Upper lobe of right lung (tissue), 1 donor: ENCODE results near the gene DOK4. TPM values are rescaled to one million over a fixed set of nuclear protein-coding genes. Genes with fewer than 3 reads are reported as not detected.

Experiments used
- ATAC-seq: fragments of 200-7000 bp; cut with Tn5 transposase; one replicate; pipeline ENCODE4 v1.9.1; 2020; ENCODE audit warnings: mild to moderate bottlenecking, moderate library complexity
- DNase-seq: peaks from one replicate; pipeline ENCODE4 v3.0.0-alpha.2; 2020
- H3K27ac ChIP-seq: fragments of 200-600 bp; one replicate; pipeline ENCODE4 v1.8.0; 2022
- H3K27me3 ChIP-seq: fragments of 200-600 bp; one replicate; pipeline ENCODE4 v1.8.0; 2022; ENCODE audit warnings: mild to moderate bottlenecking
- H3K36me3 ChIP-seq: fragments of 200-600 bp; one replicate; pipeline ENCODE4 v1.8.0; 2022
- H3K4me1 ChIP-seq: fragments of 200-600 bp; one replicate; pipeline ENCODE4 v1.8.0; 2022
- H3K4me3 ChIP-seq: fragments of 200-600 bp; one replicate; pipeline ENCODE4 v1.8.0; 2022; ENCODE audit warnings: mild to moderate bottlenecking
- H3K9me3 ChIP-seq: fragments of 200-600 bp; one replicate; pipeline ENCODE4 v1.8.0; 2022
- intact Hi-C: fragments of 100-400 bp; cut with DNase I; formaldehyde crosslinking; loops from one replicate; pipeline ENCODE4 v1.11.0; 2022
- total RNA-seq: library from RNA; stranded (reverse); fragmentation: NEBNext Ultra II Directional; extraction: Animal tissue kit (Norgen Biotek cat#: 25700); gene quantifications from one replicate; pipeline ENCODE4 v1.2.1, GENCODE V29; 2021
- TF ChIP-seq, protein P1 (sequence below): fragments of 200-600 bp; IDR thresholded peaks from one replicate; pipeline ENCODE4 v1.8.0; 2022; ENCODE audit warnings: antibody characterized with exemption
- donor health status: DM: no; HTN: yes; CAD: no; lungs with severe emphysema.

Gene DOK4
- total RNA-seq, 1 donor from 2014 or later = 55.1 TPM

DNA sequence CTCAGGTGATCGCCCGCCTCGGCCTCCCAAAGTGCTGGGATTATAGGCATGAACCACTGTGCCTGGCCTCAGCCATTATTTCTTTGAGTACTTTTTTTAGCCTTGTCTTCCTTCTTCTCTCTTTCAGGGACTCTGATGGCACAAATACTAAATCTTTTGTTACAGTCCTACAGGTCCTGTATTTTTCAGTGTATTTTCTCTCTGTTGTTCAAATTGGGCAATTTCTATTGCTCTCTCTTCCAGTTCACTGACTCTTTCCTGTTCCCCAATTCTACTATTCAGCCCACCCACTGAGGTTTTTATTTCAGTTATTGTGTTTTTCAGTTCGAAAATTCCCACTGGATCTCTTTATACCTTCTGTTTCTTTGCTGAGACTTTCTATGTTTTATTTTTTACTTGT, 7.5 kb upstream of the DOK4 start:
- Histone ChIP-seq H3K4me3 (no peak overlapping the region), H3K9me3 (no peaks in the 10 kb centered on the region), H3K27ac (no peak overlapping the region), H3K36me3 (no peaks in the 10 kb centered on the region), H3K27me3 (no peaks in the 10 kb centered on the region), H3K4me1 (no peaks in the 10 kb centered on the region)
- ATAC-seq (no peak), DNase-seq (no peak)
- TF ChIP-seq, protein P1, sequence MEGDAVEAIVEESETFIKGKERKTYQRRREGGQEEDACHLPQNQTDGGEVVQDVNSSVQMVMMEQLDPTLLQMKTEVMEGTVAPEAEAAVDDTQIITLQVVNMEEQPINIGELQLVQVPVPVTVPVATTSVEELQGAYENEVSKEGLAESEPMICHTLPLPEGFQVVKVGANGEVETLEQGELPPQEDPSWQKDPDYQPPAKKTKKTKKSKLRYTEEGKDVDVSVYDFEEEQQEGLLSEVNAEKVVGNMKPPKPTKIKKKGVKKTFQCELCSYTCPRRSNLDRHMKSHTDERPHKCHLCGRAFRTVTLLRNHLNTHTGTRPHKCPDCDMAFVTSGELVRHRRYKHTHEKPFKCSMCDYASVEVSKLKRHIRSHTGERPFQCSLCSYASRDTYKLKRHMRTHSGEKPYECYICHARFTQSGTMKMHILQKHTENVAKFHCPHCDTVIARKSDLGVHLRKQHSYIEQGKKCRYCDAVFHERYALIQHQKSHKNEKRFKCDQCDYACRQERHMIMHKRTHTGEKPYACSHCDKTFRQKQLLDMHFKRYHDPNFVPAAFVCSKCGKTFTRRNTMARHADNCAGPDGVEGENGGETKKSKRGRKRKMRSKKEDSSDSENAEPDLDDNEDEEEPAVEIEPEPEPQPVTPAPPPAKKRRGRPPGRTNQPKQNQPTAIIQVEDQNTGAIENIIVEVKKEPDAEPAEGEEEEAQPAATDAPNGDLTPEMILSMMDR = no peak
- intact Hi-C loops = no loop called here

DNA sequence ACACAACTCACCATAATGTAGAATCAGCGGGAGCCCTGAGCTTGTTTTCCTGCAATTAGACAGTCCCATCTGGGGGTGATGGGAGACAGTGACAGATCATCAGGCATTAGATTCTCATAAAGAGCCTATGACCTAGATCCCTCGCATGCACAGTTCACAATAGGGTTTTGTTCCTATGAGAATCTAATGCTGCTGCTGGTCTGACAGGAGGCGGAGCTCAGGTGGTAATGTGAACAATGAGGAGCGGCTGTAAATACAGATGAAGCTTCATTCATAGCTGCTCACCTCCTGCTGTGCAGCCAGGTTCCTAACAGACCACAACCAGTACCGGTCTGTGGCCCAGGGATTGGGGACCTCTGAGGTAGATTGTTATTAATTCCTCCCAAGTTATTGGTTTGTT, 2.9 kb upstream of the DOK4 start:
- Histone ChIP-seq H3K27me3 (no peaks in the 10 kb centered on the region), H3K9me3 (no peaks in the 10 kb centered on the region), H3K4me1 (peaks cover 9% of the 10 kb centered on the region), H3K4me3 (no peak overlapping the region), H3K27ac (no peak overlapping the region), H3K36me3 (no peaks in the 10 kb centered on the region)
- TF ChIP-seq, protein P1 = no peak
- intact Hi-C loops = no loop called here
- no peak for ATAC-seq
- DNase-seq = no peak

DNA sequence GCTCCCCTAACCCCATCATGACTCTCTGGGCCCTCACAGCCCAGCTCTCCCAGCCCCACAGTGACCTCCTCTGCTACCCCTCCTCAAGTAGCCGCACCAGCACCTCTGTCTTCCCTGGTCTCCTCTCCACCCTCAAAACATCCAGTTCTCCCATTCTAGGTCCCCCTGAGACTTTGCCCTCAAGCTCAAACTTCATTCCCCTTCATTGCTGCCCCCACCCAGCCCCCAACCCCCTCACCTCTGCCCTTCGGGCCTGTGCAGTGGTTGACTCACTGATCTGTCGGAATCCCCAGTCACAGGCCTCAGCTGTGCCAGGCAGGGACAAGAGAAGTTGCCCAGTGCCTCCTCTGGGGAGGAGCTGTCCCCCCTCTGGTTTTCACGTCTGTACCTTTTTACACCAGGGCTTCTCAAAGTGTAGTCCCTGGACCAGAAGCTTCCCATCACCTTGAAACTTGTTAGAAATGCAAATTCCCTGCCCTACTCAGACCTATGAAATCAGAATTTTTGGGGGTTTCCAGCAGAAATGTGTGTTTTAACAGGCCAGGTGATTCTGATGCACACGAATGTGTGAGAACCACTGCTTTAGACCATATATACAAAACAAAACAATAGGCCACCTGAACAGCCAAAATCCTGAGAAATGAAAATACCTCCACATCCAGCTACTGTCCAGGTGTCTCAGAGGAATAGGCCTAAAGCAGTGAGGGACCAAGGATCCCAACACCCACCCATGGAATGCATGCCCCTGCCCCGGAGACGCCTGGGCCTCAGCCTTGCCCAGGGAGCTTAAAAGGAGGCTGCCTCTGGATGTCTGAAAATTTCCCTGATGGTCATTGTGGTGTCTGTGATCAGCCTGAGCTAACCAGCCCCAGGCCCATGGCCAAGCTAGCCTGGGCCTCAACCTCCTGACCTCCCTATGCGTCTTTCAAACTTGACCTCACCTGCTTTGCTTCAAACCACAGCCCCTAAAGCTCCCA, 853 bp upstream of the DOK4 start:
- H3K27ac ChIP-seq = peak overlapping the region; percentile 42
- no peaks in the 10 kb centered on the region for H3K36me3 ChIP-seq
- peak; percentile 46 for DNase-seq
- H3K27me3 ChIP-seq = no peaks in the 10 kb centered on the region
- intact Hi-C loops = no loop called here
- peaks cover 9% of the 10 kb centered on the region for H3K4me1 ChIP-seq
- no peak for ATAC-seq
- H3K9me3 ChIP-seq = no peaks in the 10 kb centered on the region
- H3K4me3 ChIP-seq = peak overlapping the region; percentile 75
- TF ChIP-seq, protein P1 = no peak

DNA sequence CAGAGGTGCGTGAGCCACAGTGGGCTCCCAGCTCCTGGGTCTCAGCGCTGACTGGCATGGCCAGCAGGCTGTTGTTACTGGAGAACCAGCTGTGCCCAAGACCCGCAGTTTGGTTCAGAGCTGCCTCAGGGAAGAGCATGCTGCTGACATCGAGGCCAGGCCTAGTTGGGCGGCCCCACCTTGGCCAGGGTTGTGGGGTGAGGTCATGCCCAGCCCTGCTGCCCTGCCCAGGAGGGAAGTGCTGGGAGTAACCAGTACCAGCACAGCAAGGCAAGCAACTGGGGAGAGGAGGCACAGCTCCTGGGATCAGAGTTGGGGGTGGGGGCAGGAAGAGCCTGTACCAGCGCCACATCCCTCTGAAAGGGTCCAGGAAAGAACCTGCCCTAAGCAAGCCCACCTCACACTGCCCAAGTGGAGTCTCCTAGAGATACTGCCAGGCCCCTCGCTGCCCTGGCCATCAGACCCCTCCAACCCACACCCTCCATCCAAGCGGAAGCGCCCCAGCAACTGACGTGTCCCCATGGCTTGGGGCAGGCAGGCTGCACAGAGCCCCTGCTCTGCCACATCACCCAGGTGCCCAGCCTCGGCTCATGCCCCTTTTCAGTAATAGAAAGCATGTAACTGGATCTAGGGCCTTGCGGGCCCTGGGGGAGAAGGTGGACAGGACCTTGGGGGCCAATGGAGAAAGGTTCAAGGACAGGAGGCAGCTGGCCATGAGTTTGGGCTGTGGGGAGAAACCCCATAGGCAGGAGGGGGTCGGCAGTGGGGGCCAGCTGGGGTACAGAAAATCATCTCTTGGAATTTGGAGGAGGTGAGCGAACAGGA, 990 bp downstream of the DOK4 start:
- TF ChIP-seq, protein P1 = no peak
- peak; percentile 71 for DNase-seq
- H3K27ac ChIP-seq = peak overlapping the region; percentile 80
- peaks cover 16% of the 10 kb centered on the region for H3K4me1 ChIP-seq
- intact Hi-C loops = no loop called here
- H3K27me3 ChIP-seq = no peaks in the 10 kb centered on the region
- no peaks in the 10 kb centered on the region for H3K36me3 ChIP-seq
- peak; percentile 62 for ATAC-seq
- H3K4me3 ChIP-seq = peak overlapping the region; percentile 75
- H3K9me3 ChIP-seq = no peaks in the 10 kb centered on the region

DNA sequence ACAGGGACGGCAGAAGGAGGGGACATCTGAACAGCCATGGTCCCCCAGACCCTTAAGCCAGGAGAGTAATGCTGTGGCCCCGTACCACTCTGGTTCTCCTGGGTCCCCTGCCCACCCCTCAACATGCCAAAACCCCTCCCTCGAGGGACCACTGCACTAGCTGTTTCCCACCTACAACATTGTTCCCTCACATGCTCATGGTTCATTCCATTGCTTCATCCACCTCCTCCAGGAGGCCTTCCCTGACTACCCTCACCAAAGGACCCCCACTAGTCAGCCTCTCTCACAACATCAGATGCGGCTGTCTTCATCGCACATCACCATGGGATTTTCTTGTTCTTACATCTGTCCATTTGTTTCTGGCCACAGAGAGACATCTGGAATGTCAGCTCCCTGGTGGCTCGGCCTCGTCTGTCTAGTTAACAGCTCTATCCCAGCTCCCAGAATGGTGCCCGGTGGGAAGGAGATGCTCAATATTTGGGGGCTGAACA, 1.7 kb downstream of the DOK4 start:
- H3K27ac ChIP-seq = peak overlapping the region; percentile 37
- TF ChIP-seq, protein P1 = no peak
- no peaks in the 10 kb centered on the region for H3K36me3 ChIP-seq
- peaks cover 24% of the 10 kb centered on the region for H3K4me1 ChIP-seq
- no peaks in the 10 kb centered on the region for H3K27me3 ChIP-seq
- DNase-seq (no peak), ATAC-seq (no peak)
- H3K9me3 ChIP-seq = no peaks in the 10 kb centered on the region
- intact Hi-C loops = no loop called here
- H3K4me3 ChIP-seq = peak overlapping the region; percentile 75
